GM12891 (cell line): ENCODE results near the gene TNS3.

ENCODE experiments used
- DNase-seq: peaks from one replicate; pipeline ENCODE4 v3.0.0; 2011; ENCODE audit warnings: low spot score; ENCODE audit not compliant: insufficient read length
- FAIRE-seq: peaks from 2 replicates; lab custom pipeline; 2011; peaks lifted over from hg19 to GRCh38; lab: Jason Lieb, UNC
- PAX5 ChIP-seq: IDR thresholded peaks from 2 replicates; pipeline ENCODE4 v1.6.1; 2011; ENCODE audit warnings: low read length, moderate library complexity, mild to moderate bottlenecking; ENCODE audit not compliant: insufficient read depth, severe bottlenecking
- POLR2A ChIP-seq: IDR thresholded peaks from 2 replicates; pipeline ENCODE4 v1.6.1; 2011; ENCODE audit warnings: low read depth, low read length, control low read depth
- POLR2AphosphoS5 ChIP-seq: IDR thresholded peaks from 2 replicates; pipeline ENCODE4 v1.6.1; 2011; ENCODE audit warnings: low read depth, low read length, control low read depth
- POU2F2 ChIP-seq: IDR thresholded peaks from 2 replicates; pipeline ENCODE4 v1.6.1; 2011; ENCODE audit warnings: low read depth, mild to moderate bottlenecking, control low read depth, low read length, moderate library complexity
- SPI1 ChIP-seq: IDR thresholded peaks from 2 replicates; pipeline ENCODE4 v1.6.1; 2011; ENCODE audit warnings: low read depth, low read length, control low read depth
- TAF1 ChIP-seq: IDR thresholded peaks from 2 replicates; pipeline ENCODE4 v1.6.1; 2011; ENCODE audit warnings: low read depth, low read length, control low read depth

TNS3 gene

GRCh38 chr7:47460251-47460989, 121.5 kb downstream of the TNS3 start:
- TF ChIP-seq POU2F2 (no peak), PAX5 (no peak), POLR2AphosphoS5 (no peak)
- DNase-seq (no peak), FAIRE-seq (no peak)

GRCh38 chr7:47458486-47458885, 123.4 kb downstream of the TNS3 start:
- TF ChIP-seq PAX5: no peak
- no peak for TF ChIP-seq POLR2AphosphoS5
- TF ChIP-seq POLR2A: no peak
- no peak for TF ChIP-seq POU2F2
- DNase-seq: no peak
- FAIRE-seq: no peak

- FAIRE-seq (peak; percentile 50), DNase-seq (no peak)
- TF ChIP-seq POLR2A (no peak), TAF1 (no peak), PAX5 (no peak), POU2F2 (no peak), POLR2AphosphoS5 (no peak), SPI1 (no peak)
Measured at GRCh38 chr7:47458057-47458456, 123.9 kb downstream of the TNS3 start.

- FAIRE-seq: no peak
Measured at GRCh38 chr7:47456210-47456955, 125.5 kb downstream of the TNS3 start.

GRCh38 chr7:47455872-47456185, 126.1 kb downstream of the TNS3 start:
- FAIRE-seq (no peak), DNase-seq (no peak)
- TF ChIP-seq POLR2AphosphoS5 (no peak), PAX5 (no peak), POU2F2 (no peak), POLR2A (no peak), SPI1 (no peak), TAF1 (no peak)

More at GRCh38 chr7:47456210-47456955, 125.5 kb downstream of the TNS3 start:
- TF ChIP-seq POLR2AphosphoS5 (no peak), POU2F2 (no peak), PAX5 (no peak), SPI1 (no peak), POLR2A (no peak), TAF1 (no peak)
- no peak for DNase-seq

- TF ChIP-seq POLR2AphosphoS5 (no peak), SPI1 (no peak), TAF1 (no peak), POU2F2 (no peak), PAX5 (no peak), POLR2A (no peak)
- FAIRE-seq (no peak), DNase-seq (no peak)
Measured at GRCh38 chr7:47454974-47455871, 126.7 kb downstream of the TNS3 start.

- FAIRE-seq: no peak
- TF ChIP-seq SPI1 (no peak), POLR2AphosphoS5 (no peak), POU2F2 (no peak), POLR2A (no peak), PAX5 (no peak), TAF1 (no peak)
- no peak for DNase-seq
Measured at GRCh38 chr7:47454069-47454973, 127.6 kb downstream of the TNS3 start.

GRCh38 chr7:47453093-47454061, 128.5 kb downstream of the TNS3 start:
- FAIRE-seq: no peak
- TF ChIP-seq SPI1 (no peak), POU2F2 (no peak), TAF1 (no peak), PAX5 (no peak), POLR2A (no peak), POLR2AphosphoS5 (no peak)
- no peak for DNase-seq

- no peak for FAIRE-seq
- no peak for TF ChIP-seq SPI1
- no peak for TF ChIP-seq PAX5
- no peak for TF ChIP-seq POLR2AphosphoS5
- no peak for TF ChIP-seq POLR2A
- no peak for TF ChIP-seq POU2F2
- no peak for TF ChIP-seq TAF1
- DNase-seq: no peak
Measured at GRCh38 chr7:47452715-47453092, 129.2 kb downstream of the TNS3 start.
